Activated naive CD8-positive, alpha-beta T cell treated with anti-CD3 and anti-CD28 coated beads for 36 hours (primary cell): Measurements from ENCODE around the gene SLC9A3. TPM values are rescaled to one million over a fixed set of nuclear protein-coding genes. Genes with fewer than 3 reads are reported as not detected.
"Not testable (repeated sequence)": the region's sequence is repeated elsewhere in the genome, so short reads cannot be mapped to it uniquely, and the experiment has no call there.

Source experiments
- DNase-seq: peaks from one replicate; pipeline ENCODE4 v3.0.0; 2021
- H3K27ac Mint-ChIP-seq: one replicate; pipeline ENCODE4 v1.8.0; 2022; ENCODE audit warnings: mild to moderate bottlenecking, moderate library complexity, mixed read lengths
- H3K27me3 Mint-ChIP-seq: one replicate; pipeline ENCODE4 v1.8.0; 2022; ENCODE audit warnings: mild to moderate bottlenecking, mixed read lengths
- H3K36me3 Mint-ChIP-seq: one replicate; pipeline ENCODE4 v1.8.0; 2021; ENCODE audit warnings: mild to moderate bottlenecking, mixed read lengths
- H3K4me1 Mint-ChIP-seq: one replicate; pipeline ENCODE4 v1.8.0; 2021; ENCODE audit warnings: mixed read lengths
- H3K4me3 Mint-ChIP-seq: one replicate; pipeline ENCODE4 v1.8.0; 2022; ENCODE audit warnings: mild to moderate bottlenecking, moderate library complexity, mixed read lengths
- H3K9me3 Mint-ChIP-seq: one replicate; pipeline ENCODE4 v1.8.0; 2022; ENCODE audit warnings: mixed read lengths
- total RNA-seq, 2 experiments: library from RNA; stranded (reverse); gene quantifications; one replicate each; pipeline ENCODE4 v1.2.3, GENCODE V29; 2021

SLC9A3 gene
- total RNA-seq, 2 experiments from 2014 or later = 2.1 to 2.4 TPM

- no peak for DNase-seq
- H3K27me3 Mint-ChIP-seq = peaks cover 15% of the 10 kb centered on the region
- no peaks in the 10 kb centered on the region for H3K9me3 Mint-ChIP-seq
- no peak overlapping the region for H3K27ac Mint-ChIP-seq
- H3K4me3 Mint-ChIP-seq = no peak overlapping the region
- peaks cover 2% of the 10 kb centered on the region for H3K4me1 Mint-ChIP-seq
- no peaks in the 10 kb centered on the region for H3K36me3 Mint-ChIP-seq
These were observed 35.2 kb downstream of the SLC9A3 start for GRCh38 chr5:488744-489688.

- peaks cover 2% of the 10 kb centered on the region for H3K4me1 Mint-ChIP-seq
- no peak overlapping the region for H3K27ac Mint-ChIP-seq
- H3K4me3 Mint-ChIP-seq = no peak overlapping the region
- DNase-seq = no peak
- no peaks in the 10 kb centered on the region for H3K9me3 Mint-ChIP-seq
- H3K36me3 Mint-ChIP-seq = no peaks in the 10 kb centered on the region
- H3K27me3 Mint-ChIP-seq = peaks cover 15% of the 10 kb centered on the region
These were observed 36.0 kb downstream of the SLC9A3 start for GRCh38 chr5:488241-488640.

GRCh38 chr5:486597-486996 lies 37.7 kb downstream of the SLC9A3 start:
- H3K9me3 Mint-ChIP-seq, H3K4me3 Mint-ChIP-seq, H3K27ac Mint-ChIP-seq, H3K36me3 Mint-ChIP-seq, DNase-seq, H3K4me1 Mint-ChIP-seq: not testable (repeated sequence)
- peaks cover 15% of the 10 kb centered on the region for H3K27me3 Mint-ChIP-seq

- Mint-ChIP-seq H3K4me1 (peaks cover 2% of the 10 kb centered on the region), H3K4me3 (no peak overlapping the region), H3K36me3 (no peaks in the 10 kb centered on the region), H3K27ac (no peak overlapping the region), H3K27me3 (peaks cover 19% of the 10 kb centered on the region), H3K9me3 (no peaks in the 10 kb centered on the region)
- DNase-seq = no peak
These were observed 38.2 kb downstream of the SLC9A3 start for GRCh38 chr5:485946-486491.

- H3K36me3 Mint-ChIP-seq = no peaks in the 10 kb centered on the region
- peaks cover 2% of the 10 kb centered on the region for H3K4me1 Mint-ChIP-seq
- no peak for DNase-seq
- H3K4me3 Mint-ChIP-seq = no peak overlapping the region
- H3K27me3 Mint-ChIP-seq = peaks cover 19% of the 10 kb centered on the region
- H3K27ac Mint-ChIP-seq = no peak overlapping the region
- H3K9me3 Mint-ChIP-seq = no peaks in the 10 kb centered on the region
These were observed 38.9 kb downstream of the SLC9A3 start for GRCh38 chr5:485113-485945.

- Mint-ChIP-seq H3K27ac (no peak overlapping the region), H3K9me3 (no peaks in the 10 kb centered on the region), H3K4me3 (no peak overlapping the region), H3K27me3 (peaks cover 19% of the 10 kb centered on the region), H3K36me3 (no peaks in the 10 kb centered on the region), H3K4me1 (peaks cover 2% of the 10 kb centered on the region)
- no peak for DNase-seq
These were observed 39.7 kb downstream of the SLC9A3 start for GRCh38 chr5:484556-484955.

GRCh38 chr5:483434-484140 lies 40.7 kb downstream of the SLC9A3 start:
- Mint-ChIP-seq H3K27me3 (peaks cover 19% of the 10 kb centered on the region), H3K9me3 (no peaks in the 10 kb centered on the region), H3K27ac (no peak overlapping the region), H3K36me3 (no peaks in the 10 kb centered on the region), H3K4me3 (no peak overlapping the region), H3K4me1 (peaks cover 2% of the 10 kb centered on the region)
- DNase-seq = no peak

GRCh38 chr5:483011-483410 lies 41.2 kb downstream of the SLC9A3 start:
- Mint-ChIP-seq H3K36me3 (no peaks in the 10 kb centered on the region), H3K4me3 (no peak overlapping the region), H3K27ac (no peak overlapping the region), H3K27me3 (peaks cover 19% of the 10 kb centered on the region), H3K4me1 (peaks cover 2% of the 10 kb centered on the region), H3K9me3 (no peaks in the 10 kb centered on the region)
- no peak for DNase-seq

- Mint-ChIP-seq H3K9me3 (no peaks in the 10 kb centered on the region), H3K4me1 (peaks cover 2% of the 10 kb centered on the region), H3K4me3 (no peak overlapping the region), H3K36me3 (no peaks in the 10 kb centered on the region), H3K27me3 (peaks cover 19% of the 10 kb centered on the region), H3K27ac (no peak overlapping the region)
- DNase-seq = no peak
These were observed 41.7 kb downstream of the SLC9A3 start for GRCh38 chr5:482506-482905.

GRCh38 chr5:482021-482420 lies 42.2 kb downstream of the SLC9A3 start:
- peaks cover 21% of the 10 kb centered on the region for H3K27me3 Mint-ChIP-seq
- H3K9me3 Mint-ChIP-seq = no peaks in the 10 kb centered on the region
- H3K27ac Mint-ChIP-seq = no peak overlapping the region
- H3K36me3 Mint-ChIP-seq = no peaks in the 10 kb centered on the region
- peaks cover 2% of the 10 kb centered on the region for H3K4me1 Mint-ChIP-seq
- no peak overlapping the region for H3K4me3 Mint-ChIP-seq
- DNase-seq = no peak

GRCh38 chr5:481347-481746 lies 42.9 kb downstream of the SLC9A3 start:
- no peak overlapping the region for H3K4me3 Mint-ChIP-seq
- peaks cover 21% of the 10 kb centered on the region for H3K27me3 Mint-ChIP-seq
- peaks cover 2% of the 10 kb centered on the region for H3K4me1 Mint-ChIP-seq
- H3K36me3 Mint-ChIP-seq = no peaks in the 10 kb centered on the region
- DNase-seq = no peak
- H3K9me3 Mint-ChIP-seq = no peaks in the 10 kb centered on the region
- H3K27ac Mint-ChIP-seq = no peak overlapping the region

GRCh38 chr5:479566-480319 lies 44.5 kb downstream of the SLC9A3 start:
- DNase-seq = no peak
- Mint-ChIP-seq H3K27ac (no peak overlapping the region), H3K9me3 (no peaks in the 10 kb centered on the region), H3K36me3 (peaks cover 2% of the 10 kb centered on the region), H3K4me1 (peaks cover 3% of the 10 kb centered on the region), H3K27me3 (peaks cover 12% of the 10 kb centered on the region), H3K4me3 (no peak overlapping the region)

- H3K27ac Mint-ChIP-seq = no peak overlapping the region
- H3K27me3 Mint-ChIP-seq = peaks cover 12% of the 10 kb centered on the region
- H3K4me3 Mint-ChIP-seq = no peak overlapping the region
- no peaks in the 10 kb centered on the region for H3K9me3 Mint-ChIP-seq
- no peak for DNase-seq
- peaks cover 3% of the 10 kb centered on the region for H3K4me1 Mint-ChIP-seq
- peaks cover 2% of the 10 kb centered on the region for H3K36me3 Mint-ChIP-seq
These were observed 45.2 kb downstream of the SLC9A3 start for GRCh38 chr5:478982-479535.
